A673 (cell line): ENCODE measurements around the gene HIGD1A.

Experiments
- CTCF ChIP-seq: fragments of 300-800, 200-600 bp; sonication (generic); conservative IDR thresholded peaks from 2 replicates; pipeline ENCODE4 v1.5.1; 2017; ENCODE audit warnings: low read depth, mild to moderate bottlenecking, antibody characterized with exemption, low read length, moderate library complexity, mixed read lengths
- EZH2 ChIP-seq: fragments of 200-600 bp; sonication (generic); IDR thresholded peaks from 2 replicates; pipeline ENCODE4 v1.6.1; 2017; ENCODE audit warnings: borderline replicate concordance, low read depth, mild to moderate bottlenecking, mixed read lengths, antibody characterized with exemption, low read length; ENCODE audit not compliant: poor library complexity, severe bottlenecking

- TF ChIP-seq EZH2, result no peak
- no peak for TF ChIP-seq CTCF
These were observed 16.4 kb upstream of the HIGD1A start for GRCh38 chr3:42820746-42821051.
